ENCODE measurements around the gene F11.

Gene F11

GRCh38 chr4:186265683-186266652 lies at the start of gene F11:
Gene F11, plus strand, starts transcription at chr4:186266189. Its CDS starts 948 bp downstream, at chr4:186267137.
- Histone ChIP-seq H3K79me2 (ENCODE audit: insufficient read depth, low read depth) (no peaks in the 10 kb centered on the region), H3K4me3 (IDR thresholded peaks at IDR 0.05; ENCODE audit: insufficient read depth, low read depth, low read length) (no peak within 1 kb of the TSS), H3K36me3 (ENCODE audit: insufficient read depth) (no peaks in the 10 kb centered on the region), H2AFZ (ENCODE audit: low read depth) (no peak within 1 kb of the TSS), H3K4me2 (no peak within 1 kb of the TSS), H3K9ac (no peak within 1 kb of the TSS), H3K27ac (no peak within 1 kb of the TSS), H4K20me1 (ENCODE audit: insufficient read depth) (no peaks in the 10 kb centered on the region), H3K27me3 (ENCODE audit: insufficient read depth, low read depth) (no peaks in the 10 kb centered on the region), H3K4me1 (ENCODE audit: low read depth, poor library complexity, severe bottlenecking) (no peaks in the 10 kb centered on the region)
- no peak for TF ChIP-seq CTCF (conservative IDR thresholded peaks at IDR 0.05; ENCODE audit: low read depth, low read length)

GRCh38 chr4:186216465-186217024 lies 49.4 kb upstream of the F11 start:
- Histone ChIP-seq H2AFZ (ENCODE audit: low read depth) (no peak overlapping the region), H3K79me2 (ENCODE audit: insufficient read depth, low read depth) (no peaks in the 10 kb centered on the region), H3K4me3 (IDR thresholded peaks at IDR 0.05; ENCODE audit: insufficient read depth, low read depth, low read length) (no peak overlapping the region), H3K27ac (no peak overlapping the region), H3K36me3 (ENCODE audit: insufficient read depth) (no peaks in the 10 kb centered on the region), H3K4me1 (ENCODE audit: low read depth, poor library complexity, severe bottlenecking) (no peaks in the 10 kb centered on the region), H4K20me1 (ENCODE audit: insufficient read depth) (no peaks in the 10 kb centered on the region), H3K4me2 (no peak overlapping the region), H3K27me3 (ENCODE audit: insufficient read depth, low read depth) (no peaks in the 10 kb centered on the region), H3K9ac (no peak overlapping the region)
- TF ChIP-seq CTCF (conservative IDR thresholded peaks at IDR 0.05; ENCODE audit: low read depth, low read length) = no peak

GRCh38 chr4:186217733-186218293 lies 48.2 kb upstream of the F11 start:
- Histone ChIP-seq H3K79me2 (ENCODE audit: insufficient read depth, low read depth) (no peaks in the 10 kb centered on the region), H4K20me1 (ENCODE audit: insufficient read depth) (no peaks in the 10 kb centered on the region), H2AFZ (ENCODE audit: low read depth) (no peak overlapping the region), H3K27me3 (ENCODE audit: insufficient read depth, low read depth) (no peaks in the 10 kb centered on the region), H3K4me2 (no peak overlapping the region), H3K27ac (no peak overlapping the region), H3K4me3 (IDR thresholded peaks at IDR 0.05; ENCODE audit: insufficient read depth, low read depth, low read length) (no peak overlapping the region), H3K9ac (no peak overlapping the region), H3K36me3 (ENCODE audit: insufficient read depth) (no peaks in the 10 kb centered on the region), H3K4me1 (ENCODE audit: low read depth, poor library complexity, severe bottlenecking) (no peaks in the 10 kb centered on the region)
- no peak for TF ChIP-seq CTCF (conservative IDR thresholded peaks at IDR 0.05; ENCODE audit: low read depth, low read length)

- Histone ChIP-seq H2AFZ (ENCODE audit: low read depth) (no peak overlapping the region), H3K27ac (no peak overlapping the region), H3K27me3 (ENCODE audit: insufficient read depth, low read depth) (no peaks in the 10 kb centered on the region), H3K4me1 (ENCODE audit: low read depth, poor library complexity, severe bottlenecking) (no peaks in the 10 kb centered on the region), H4K20me1 (ENCODE audit: insufficient read depth) (no peaks in the 10 kb centered on the region), H3K79me2 (ENCODE audit: insufficient read depth, low read depth) (no peaks in the 10 kb centered on the region), H3K4me3 (IDR thresholded peaks at IDR 0.05; ENCODE audit: insufficient read depth, low read depth, low read length) (no peak overlapping the region), H3K9ac (no peak overlapping the region), H3K4me2 (no peak overlapping the region), H3K36me3 (ENCODE audit: insufficient read depth) (no peaks in the 10 kb centered on the region)
- no peak for TF ChIP-seq CTCF (conservative IDR thresholded peaks at IDR 0.05; ENCODE audit: low read depth, low read length)
Measured at GRCh38 chr4:186221624-186222023, 44.4 kb upstream of the F11 start.
